Breast epithelium (tissue), 4 donors: ENCODE measurements around the gene ZBED4. TPM values are rescaled to one million over a fixed set of nuclear protein-coding genes. Genes with fewer than 3 reads are reported as not detected.

Source experiments
- DNase-seq, 2 donors: peaks; one replicate each; pipeline ENCODE4 v3.0.0-alpha.2; 2019; ENCODE audit warnings: low spot score in 2 of 2
- H3K27ac ChIP-seq, 2 donors: fragments of 200-600 bp; sonication (generic) in 1 of 2; one replicate each; pipeline ENCODE4 v1.5.1; 2016 to 2019; ENCODE audit warnings: mild to moderate bottlenecking in 1 of 2
- H3K27me3 ChIP-seq, 2 donors: fragments of 200-600 bp; sonication (generic) in 1 of 2; one replicate each; pipeline versions ENCODE4 v1.5.1 to v1.6.0; 2017 to 2019; ENCODE audit warnings: control low read depth in 1 of 2, mild to moderate bottlenecking in 1 of 2
- H3K36me3 ChIP-seq: fragments of 200-600 bp; one replicate; pipeline ENCODE4 v1.5.1; 2019
- H3K4me1 ChIP-seq, 2 donors: fragments of 200-600 bp; sonication (generic); one replicate each; pipeline ENCODE4 v1.5.1; 2016 to 2019; ENCODE audit warnings: control low read depth in 1 of 2
- H3K4me3 ChIP-seq, 3 donors: fragments of 200-600 bp; sonication (generic); 1 replicate in 2 of 3; 2 replicates in 1 of 3; pipeline ENCODE4 v1.5.1; 2016 to 2019; ENCODE audit warnings: mild to moderate bottlenecking in 3 of 3, moderate library complexity in 2 of 3
- H3K9me3 ChIP-seq, 2 donors: fragments of 200-600 bp; sonication (generic) in 1 of 2; one replicate each; pipeline ENCODE4 v1.5.1; 2016 to 2019; ENCODE audit warnings: control low read depth in 1 of 2
- POLR2A ChIP-seq: fragments of 450-650 bp; IDR thresholded peaks from one replicate; pipeline ENCODE4 v1.6.1; 2016; ENCODE audit warnings: antibody characterized with exemption, mild to moderate bottlenecking, moderate library complexity
- POLR2AphosphoS5 ChIP-seq, 3 donors: sonication (generic); formaldehyde crosslinking; IDR thresholded peaks; one replicate each; pipeline ENCODE4 v1.6.1; 2017; ENCODE audit warnings: antibody characterized with exemption in 3 of 3
- intact Hi-C: fragments of 100-400 bp; cut with DNase I; formaldehyde crosslinking; loops from one replicate; pipeline ENCODE4 v1.15.1; 2023; ENCODE audit warnings: low total_unique reads
- total RNA-seq, 3 donors: library from RNA; depleted of rRNA; stranded (reverse); fragments of >200 nt; gene quantifications; one replicate each; pipeline ENCODE4 v1.1.0, GENCODE V29; 2016
- TF ChIP-seq, protein P1 (sequence below), 3 donors: fragments of 450-650 bp; IDR thresholded peaks; one replicate each; pipeline ENCODE4 v1.5.1; 2016 to 2017; ENCODE audit warnings: antibody characterized with exemption in 3 of 3, mild to moderate bottlenecking in 3 of 3, moderate library complexity in 3 of 3

ZBED4 gene
- total RNA-seq, 3 donors from 2014 or later: 7.5 to 11.3 (median 10.5) TPM

DNA sequence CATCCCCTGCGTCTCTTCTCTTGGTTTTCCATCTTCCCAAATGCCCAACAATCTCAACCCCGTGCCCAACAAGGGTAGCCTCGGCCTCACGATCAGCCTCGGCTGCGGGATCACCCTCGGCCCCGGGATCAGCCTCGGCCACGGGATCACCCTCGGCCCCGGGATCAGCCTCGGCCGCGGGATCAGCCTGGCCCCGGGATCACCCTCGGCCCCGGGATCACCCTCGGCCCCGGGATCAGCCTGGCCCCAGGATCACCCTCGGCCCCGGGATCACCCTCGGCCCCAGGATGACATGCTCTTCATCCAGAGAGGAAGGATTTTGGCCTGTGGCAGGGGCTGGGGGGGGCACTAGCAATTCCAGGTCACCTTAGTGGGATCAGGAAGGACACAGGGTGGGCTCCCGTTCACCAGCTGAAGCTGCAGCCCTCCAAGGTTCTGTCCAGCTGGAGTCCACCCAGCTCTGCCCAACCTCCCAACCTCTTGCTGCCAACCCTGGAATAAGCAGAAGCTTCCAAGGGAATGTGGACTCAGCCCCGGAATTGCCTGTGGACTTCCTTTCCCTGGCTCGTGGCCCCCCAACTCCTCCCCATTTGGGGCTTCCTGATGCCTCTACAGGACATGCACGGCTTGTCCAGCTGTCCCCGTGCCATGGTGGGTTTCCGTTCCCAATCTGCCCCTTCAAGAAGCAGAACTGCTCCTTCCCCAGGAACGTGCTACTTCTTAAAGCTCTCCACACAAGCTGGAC lies 58.4 kb downstream of the ZBED4 start:
- no peak overlapping the region for H3K27ac ChIP-seq
- no peak overlapping the region for H3K4me3 ChIP-seq
- TF ChIP-seq POLR2A: no peak
- TF ChIP-seq, protein P1, sequence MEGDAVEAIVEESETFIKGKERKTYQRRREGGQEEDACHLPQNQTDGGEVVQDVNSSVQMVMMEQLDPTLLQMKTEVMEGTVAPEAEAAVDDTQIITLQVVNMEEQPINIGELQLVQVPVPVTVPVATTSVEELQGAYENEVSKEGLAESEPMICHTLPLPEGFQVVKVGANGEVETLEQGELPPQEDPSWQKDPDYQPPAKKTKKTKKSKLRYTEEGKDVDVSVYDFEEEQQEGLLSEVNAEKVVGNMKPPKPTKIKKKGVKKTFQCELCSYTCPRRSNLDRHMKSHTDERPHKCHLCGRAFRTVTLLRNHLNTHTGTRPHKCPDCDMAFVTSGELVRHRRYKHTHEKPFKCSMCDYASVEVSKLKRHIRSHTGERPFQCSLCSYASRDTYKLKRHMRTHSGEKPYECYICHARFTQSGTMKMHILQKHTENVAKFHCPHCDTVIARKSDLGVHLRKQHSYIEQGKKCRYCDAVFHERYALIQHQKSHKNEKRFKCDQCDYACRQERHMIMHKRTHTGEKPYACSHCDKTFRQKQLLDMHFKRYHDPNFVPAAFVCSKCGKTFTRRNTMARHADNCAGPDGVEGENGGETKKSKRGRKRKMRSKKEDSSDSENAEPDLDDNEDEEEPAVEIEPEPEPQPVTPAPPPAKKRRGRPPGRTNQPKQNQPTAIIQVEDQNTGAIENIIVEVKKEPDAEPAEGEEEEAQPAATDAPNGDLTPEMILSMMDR (IDR thresholded peaks at IDR 0.05): no peak
- no peak for TF ChIP-seq POLR2AphosphoS5 (IDR thresholded peaks at IDR 0.05)
- DNase-seq: no peak
- no peaks in the 10 kb centered on the region for H3K27me3 ChIP-seq
- H3K9me3 ChIP-seq: no peaks in the 10 kb centered on the region
- peaks cover 8% of the 10 kb centered on the region for H3K36me3 ChIP-seq
- intact Hi-C loops: no loop called here
- no peaks in the 10 kb centered on the region for H3K4me1 ChIP-seq

DNA sequence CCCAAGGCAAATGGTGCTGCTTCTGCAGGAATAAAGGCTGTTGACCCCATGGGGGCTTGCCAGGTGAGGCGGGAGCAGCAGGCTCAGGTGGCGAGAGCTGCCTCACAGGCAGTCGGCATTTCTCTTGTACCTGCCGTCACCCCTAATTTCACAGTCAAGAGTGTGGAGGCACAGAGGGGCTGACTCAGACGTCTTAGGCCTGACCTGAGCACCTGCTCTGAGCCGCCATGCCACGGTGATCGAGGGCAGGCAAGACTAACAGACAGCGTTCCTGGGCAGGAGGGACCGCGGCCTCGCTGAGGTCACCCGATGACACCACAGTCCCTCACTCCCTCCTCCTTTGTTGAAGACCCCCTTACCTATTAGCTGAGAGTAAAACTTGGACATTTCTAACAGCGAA lies 59.4 kb downstream of the ZBED4 start:
- H3K36me3 ChIP-seq: peaks cover 4% of the 10 kb centered on the region
- intact Hi-C loops: no loop called here
- TF ChIP-seq POLR2AphosphoS5 (IDR thresholded peaks at IDR 0.05) (no peak), POLR2A (no peak)
- TF ChIP-seq, protein P1 (IDR thresholded peaks at IDR 0.05): no peak
- H3K27me3 ChIP-seq: no peaks in the 10 kb centered on the region
- H3K4me3 ChIP-seq: no peak overlapping the region
- no peaks in the 10 kb centered on the region for H3K9me3 ChIP-seq
- DNase-seq: no peak
- H3K27ac ChIP-seq: no peak overlapping the region
- H3K4me1 ChIP-seq: no peaks in the 10 kb centered on the region

DNA sequence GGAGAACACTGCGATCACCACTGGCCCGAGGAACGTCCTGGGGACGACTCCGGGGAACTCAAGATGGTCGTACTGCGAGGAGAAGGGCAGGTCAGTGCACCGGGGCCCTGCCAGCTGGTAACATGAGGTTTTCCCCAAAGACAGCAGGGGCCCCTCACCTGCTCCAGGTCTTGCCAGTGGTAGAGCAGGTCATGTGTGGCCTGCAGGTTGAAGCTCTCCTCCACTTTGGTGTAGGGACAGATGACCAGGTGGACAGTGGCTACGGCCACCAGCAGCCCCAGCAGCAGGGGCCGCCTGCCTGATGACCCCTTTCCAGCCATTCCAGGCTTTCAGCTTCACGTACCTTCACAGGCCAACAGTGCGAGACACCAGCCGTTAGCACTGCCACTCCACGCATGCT lies 59.8 kb downstream of the ZBED4 start:
- H3K27ac ChIP-seq: no peak overlapping the region
- H3K4me3 ChIP-seq: no peak overlapping the region
- TF ChIP-seq, protein P1 (IDR thresholded peaks at IDR 0.05): no peak
- TF ChIP-seq POLR2AphosphoS5 (IDR thresholded peaks at IDR 0.05): no peak
- TF ChIP-seq POLR2A: no peak
- DNase-seq: no peak
- H3K36me3 ChIP-seq: peaks cover 4% of the 10 kb centered on the region
- no peaks in the 10 kb centered on the region for H3K27me3 ChIP-seq
- no peaks in the 10 kb centered on the region for H3K9me3 ChIP-seq
- intact Hi-C loops: no loop called here
- H3K4me1 ChIP-seq: no peaks in the 10 kb centered on the region

DNA sequence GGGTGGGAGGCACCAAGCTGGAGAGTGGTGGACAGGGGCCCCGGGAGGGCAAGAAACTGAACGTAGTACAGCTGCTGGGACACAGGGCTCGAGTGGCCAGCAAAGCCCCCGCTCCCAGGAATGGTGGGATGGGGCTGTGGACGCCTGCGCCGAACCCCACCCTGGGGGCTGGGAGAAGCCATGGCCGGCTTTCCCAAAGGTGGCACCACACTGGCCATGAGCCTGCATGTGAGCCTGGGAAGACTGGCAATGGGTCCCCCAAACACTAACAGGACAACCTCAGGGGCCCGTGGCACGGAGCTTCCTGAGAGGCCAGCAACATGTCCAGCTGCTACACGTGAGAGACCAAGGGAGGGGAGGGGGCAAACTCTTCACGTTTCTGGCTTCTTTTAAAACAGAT lies 60.6 kb downstream of the ZBED4 start:
- Histone ChIP-seq H3K4me1 (peaks cover 4 to 5% of the 10 kb centered on the region in 2 donors), H3K36me3 (peaks cover 4% of the 10 kb centered on the region), H3K9me3 (no peaks in the 10 kb centered on the region), H3K27me3 (no peaks in the 10 kb centered on the region), H3K27ac (no peak overlapping the region), H3K4me3 (no peak overlapping the region)
- DNase-seq: no peak
- TF ChIP-seq POLR2A (no peak), POLR2AphosphoS5 (IDR thresholded peaks at IDR 0.05) (no peak)
- TF ChIP-seq, protein P1 (IDR thresholded peaks at IDR 0.05): no peak
- intact Hi-C loops: no loop called here

DNA sequence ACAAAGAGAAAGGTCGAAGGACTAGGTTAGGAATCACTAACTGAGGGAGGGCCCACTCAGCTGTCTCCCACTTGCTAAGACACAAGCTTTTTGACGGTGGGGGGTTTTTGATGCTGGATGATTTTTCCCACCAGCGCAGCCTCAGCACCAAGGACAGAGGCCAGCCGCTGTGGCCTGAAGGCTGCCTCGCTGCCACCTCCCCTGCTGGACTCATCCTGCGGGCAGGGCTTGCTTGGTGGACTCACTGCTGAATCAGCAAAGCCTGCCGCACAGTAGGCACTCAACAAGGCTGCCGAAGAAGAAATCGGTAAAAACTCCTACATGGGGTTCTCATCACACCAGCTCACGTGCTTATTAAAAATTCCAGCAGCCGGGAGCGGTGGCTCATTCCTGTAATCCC lies 62.0 kb downstream of the ZBED4 start:
- peaks cover 5 to 6% of the 10 kb centered on the region in 2 donors for H3K4me1 ChIP-seq
- TF ChIP-seq POLR2AphosphoS5 (IDR thresholded peaks at IDR 0.05) (no peak), POLR2A (no peak)
- TF ChIP-seq, protein P1 (IDR thresholded peaks at IDR 0.05): no peak
- H3K27me3 ChIP-seq: no peaks in the 10 kb centered on the region
- intact Hi-C loops: no loop called here
- DNase-seq: no peak
- no peak overlapping the region for H3K27ac ChIP-seq
- H3K36me3 ChIP-seq: peaks cover 4% of the 10 kb centered on the region
- no peak overlapping the region for H3K4me3 ChIP-seq
- no peaks in the 10 kb centered on the region for H3K9me3 ChIP-seq
